ENCODE data around the gene PTPRT. TPM values are rescaled to one million over a fixed set of nuclear protein-coding genes. Genes with fewer than 3 reads are reported as not detected.

PTPRT gene
- total and polyA plus RNA-seq, 2 of the 13 experiments (the other 11 are each of a cell fraction or from before 2014, with no cell fraction given): under 0.01 to 0.09 TPM

GRCh38 chr20:42646250-42646649 lies 543.5 kb downstream of the PTPRT start:
- ATAC-seq: no peak
- H3K4me2 ChIP-seq (ENCODE audit: low read depth, low read length): no peak overlapping the region
- no peak overlapping the region for H3K9ac ChIP-seq (ENCODE audit: insufficient read depth, low read depth, low read length)
- DNase-seq (ENCODE audit: low spot score): no peak
- H3K9me3 ChIP-seq (ENCODE audit: low read length): peaks cover 93% of the 10 kb centered on the region
- in situ Hi-C loops (cut with HindIII; ENCODE audit: extremely low pct_ligation_motif_present, low pct_unique_long_range_greater_than_20kb): no loop called here
- no peaks in the 10 kb centered on the region for H3K27me3 ChIP-seq (ENCODE audit: control insufficient read depth in 1 of 2, insufficient read depth in 2 of 2, low read length in 2 of 2)
- no peak overlapping the region for H2AFZ ChIP-seq (ENCODE audit: low read length)
- 4% methylated on average over 3 of the region's 3 CpGs for WGBS (ENCODE audit: low lambda C conversion rate)
- H4K20me1 ChIP-seq (ENCODE audit: insufficient read depth, low read length): no peaks in the 10 kb centered on the region
- H3K79me2 ChIP-seq (ENCODE audit: insufficient read depth, low read length): no peaks in the 10 kb centered on the region
- ChIA-PET CTCF (ENCODE audit: low intra/inter-chr PET ratio, low total read pairs) (no interaction called here), POLR2A (no interaction called here)
- H3K27ac ChIP-seq (ENCODE audit: extremely low read length, insufficient read depth, low read length): no peak overlapping the region
- intact Hi-C loops (cut with micrococcal nuclease; ENCODE audit: unreplicated experiment): no loop called here
- H3K36me3 ChIP-seq (replicated peaks in 1 of 2; ENCODE audit: control insufficient read depth in 1 of 2, insufficient read depth in 2 of 2, low read length in 2 of 2): no peaks in the 10 kb centered on the region
- H3K4me1 ChIP-seq (ENCODE audit: insufficient read depth, low read length): no peaks in the 10 kb centered on the region
- BruUV-seq (replicated peaks): no TSS peak
- TF ChIP-seq ZNF484 (CRISPR knock-in tag; IDR thresholded peaks at IDR 0.05; ENCODE audit: borderline replicate concordance, low read depth): no peak
- TF ChIP-seq ZFY (CRISPR knock-in tag; IDR thresholded peaks at IDR 0.05): no peak
- TF ChIP-seq RBAK (CRISPR knock-in tag; IDR thresholded peaks at IDR 0.05): no peak
- no peak for TF ChIP-seq AKAP8 (CRISPR knock-in tag; IDR thresholded peaks at IDR 0.05)
- TF ChIP-seq ETV6 (CRISPR knock-in tag; conservative IDR thresholded peaks at IDR 0.05): no peak
- no peak for TF ChIP-seq SPEN (CRISPR knock-in tag; IDR thresholded peaks at IDR 0.05; ENCODE audit: low read depth)
- no peak for TF ChIP-seq RAD21 (CRISPR knock-in tag; IDR thresholded peaks at IDR 0.05)
- TF ChIP-seq ZNF773 (CRISPR knock-in tag; IDR thresholded peaks at IDR 0.05; ENCODE audit: borderline replicate concordance): no peak
- TF ChIP-seq ERF (CRISPR knock-in tag; IDR thresholded peaks at IDR 0.05): no peak
- no peak for TF ChIP-seq RFX1 (IDR thresholded peaks at IDR 0.05)
- TF ChIP-seq ZNF12 (CRISPR knock-in tag; IDR thresholded peaks at IDR 0.05): no peak
- TF ChIP-seq ATF7-NPFF (CRISPR knock-in tag; IDR thresholded peaks at IDR 0.05; ENCODE audit: low read depth): no peak
- no peak overlapping the region for H3K4me3 ChIP-seq (replicated peaks in 1 of 3; ENCODE audit: insufficient read depth in 1 of 3, low read depth in 2 of 3, low read length in 3 of 3)
- FAIRE-seq: no peak

- no peak overlapping the region for H2AFZ ChIP-seq (ENCODE audit: low read length)
- CTCF ChIA-PET (ENCODE audit: low intra/inter-chr PET ratio, low total read pairs): no interaction called here
- H3K27ac ChIP-seq (ENCODE audit: extremely low read length, insufficient read depth, low read length): no peak overlapping the region
- FAIRE-seq (no peak), ATAC-seq (no peak), DNase-seq (ENCODE audit: low spot score) (no peak)
- in situ Hi-C loops (cut with HindIII; ENCODE audit: extremely low pct_ligation_motif_present, low pct_unique_long_range_greater_than_20kb): no loop called here
- intact Hi-C loops (cut with micrococcal nuclease; ENCODE audit: unreplicated experiment): no loop called here
- H3K9ac ChIP-seq (ENCODE audit: insufficient read depth, low read depth, low read length): no peak overlapping the region
- POLR2A ChIA-PET: no interaction called here
- no peaks in the 10 kb centered on the region for H3K79me2 ChIP-seq (ENCODE audit: insufficient read depth, low read length)
- H4K20me1 ChIP-seq (ENCODE audit: insufficient read depth, low read length): no peaks in the 10 kb centered on the region
- no peaks in the 10 kb centered on the region for H3K4me1 ChIP-seq (ENCODE audit: insufficient read depth, low read length)
- no TSS peak for BruUV-seq (replicated peaks)
- H3K27me3 ChIP-seq (ENCODE audit: control insufficient read depth in 1 of 2, insufficient read depth in 2 of 2, low read length in 2 of 2): no peaks in the 10 kb centered on the region
- H3K4me3 ChIP-seq (replicated peaks in 1 of 3; ENCODE audit: insufficient read depth in 1 of 3, low read depth in 2 of 3, low read length in 3 of 3): no peak overlapping the region
- H3K36me3 ChIP-seq (replicated peaks in 1 of 2; ENCODE audit: control insufficient read depth in 1 of 2, insufficient read depth in 2 of 2, low read length in 2 of 2): no peaks in the 10 kb centered on the region
- WGBS (ENCODE audit: low lambda C conversion rate): 0% methylated on average over 1 of the region's 1 CpG
- no peak overlapping the region for H3K4me2 ChIP-seq (ENCODE audit: low read depth, low read length)
- H3K9me3 ChIP-seq (ENCODE audit: low read length): peaks cover 69% of the 10 kb centered on the region
- no peak for TF ChIP-seq NFE2 (CRISPR knock-in tag; IDR thresholded peaks at IDR 0.05)
- no peak for TF ChIP-seq SKIL (CRISPR knock-in tag; IDR thresholded peaks at IDR 0.05; ENCODE audit: borderline replicate concordance)
- TF ChIP-seq CC2D1A (CRISPR knock-in tag; IDR thresholded peaks at IDR 0.05): no peak
- no peak for TF ChIP-seq PAF1 (CRISPR knock-in tag; IDR thresholded peaks at IDR 0.05)
- TF ChIP-seq GRHL1 (CRISPR knock-in tag; conservative IDR thresholded peaks at IDR 0.05): no peak
- no peak for TF ChIP-seq ZNF816 (CRISPR knock-in tag; IDR thresholded peaks at IDR 0.05; ENCODE audit: borderline replicate concordance)
- no peak for TF ChIP-seq ZMYM4 (CRISPR knock-in tag; IDR thresholded peaks at IDR 0.05)
Measured at GRCh38 chr20:42641886-42642285, 547.8 kb downstream of the PTPRT start.
